Measurements from ENCODE around the gene AMIGO2.
"Not testable (repeated sequence)": the region's sequence is repeated elsewhere in the genome, so short reads cannot be mapped to it uniquely, and the experiment has no call there.

GRCh38 chr12:47117305-47117704 is 37.5 kb upstream of the AMIGO2 start:
- not testable (repeated sequence) for TF ChIP-seq TAF1 (IDR thresholded peaks at IDR 0.05; ENCODE audit: borderline replicate concordance, low read depth, low read length); POLR2AphosphoS5 (IDR thresholded peaks at IDR 0.05; ENCODE audit: low read depth, low read length)
